OCI-LY1 (cell line): Measurements from ENCODE around the gene IGF1.

Experiments
- H2AFZ ChIP-seq: fragments of 200-600 bp; sonication (generic), shearing (Covaris generic); 2 replicates; pipeline ENCODE4 v1.6.0; 2014; ENCODE audit warnings: antibody characterized with exemption, mild to moderate bottlenecking, low read length
- H3F3A ChIP-seq: fragments of 200-600 bp; sonication (generic), shearing (Covaris generic); 2 replicates; pipeline ENCODE4 v1.6.0; 2014; ENCODE audit warnings: mild to moderate bottlenecking, antibody characterized with exemption, low read length, moderate library complexity; ENCODE audit not compliant: insufficient read depth
- H3K27ac ChIP-seq: fragments of 200-600 bp; sonication (generic); 2 replicates; pipeline ENCODE4 v1.5.1; 2014; ENCODE audit warnings: low read length, mixed run types, mild to moderate bottlenecking, low read depth; ENCODE audit not compliant: poor library complexity, severe bottlenecking
- H3K27me3 ChIP-seq: fragments of 200-600 bp; sonication (generic); 2 replicates; pipeline ENCODE4 v1.6.0; 2014; ENCODE audit warnings: antibody characterized with exemption, mild to moderate bottlenecking, low read length, moderate library complexity; ENCODE audit not compliant: insufficient read depth
- H3K36me3 ChIP-seq: fragments of 200-600 bp; sonication (generic); 2 replicates; pipeline ENCODE4 v1.6.1; 2014; ENCODE audit warnings: mild to moderate bottlenecking, antibody characterized with exemption, low read length, moderate library complexity, mixed read lengths; ENCODE audit not compliant: insufficient read depth
- H3K4me1 ChIP-seq: fragments of 200-600 bp; sonication (generic); 2 replicates; pipeline ENCODE4 v1.5.1; 2014; ENCODE audit warnings: mild to moderate bottlenecking, low read length, moderate library complexity; ENCODE audit not compliant: insufficient read depth, severe bottlenecking
- H3K4me2 ChIP-seq: fragments of 200-600 bp; sonication (generic), shearing (Covaris generic); 2 replicates; pipeline ENCODE4 v1.6.1; 2014; ENCODE audit warnings: low read length
- H3K4me3 ChIP-seq: fragments of 200-600 bp; sonication (generic); 2 replicates; pipeline ENCODE4 v1.5.1; 2014; ENCODE audit warnings: low read length, low read depth, mild to moderate bottlenecking, mixed read lengths; ENCODE audit not compliant: poor library complexity, severe bottlenecking
- H3K79me2 ChIP-seq: fragments of 200-600 bp; shearing (Covaris generic); 2 replicates; pipeline ENCODE4 v1.6.1; 2016; ENCODE audit warnings: mixed run types, low read length, mixed read lengths; ENCODE audit not compliant: insufficient read depth
- H3K9ac ChIP-seq: fragments of 200-600 bp; sonication (generic), shearing (Covaris generic); 2 replicates; pipeline ENCODE4 v1.6.1; 2014; ENCODE audit warnings: mild to moderate bottlenecking, low read length, mixed read lengths
- H3K9me2 ChIP-seq: fragments of 200-600 bp; sonication (generic), shearing (Covaris generic); 2 replicates; pipeline ENCODE4 v1.6.1; 2014; ENCODE audit warnings: low read depth, mild to moderate bottlenecking, low read length, mixed read lengths
- H3K9me3 ChIP-seq: fragments of 200-600 bp; shearing (Covaris generic); 2 replicates; pipeline ENCODE4 v1.6.1; 2014; ENCODE audit warnings: low read length, mixed read lengths
- H4K20me1 ChIP-seq: fragments of 200-600 bp; sonication (generic), shearing (Covaris generic); 2 replicates; pipeline ENCODE4 v1.6.0; 2016; ENCODE audit warnings: mild to moderate bottlenecking, low read length; ENCODE audit not compliant: insufficient read depth
- EZH2 ChIP-seq: fragments of 200-600 bp; sonication (generic), shearing (Covaris generic); IDR thresholded peaks from 2 replicates; pipeline ENCODE4 v1.8.0; 2017; ENCODE audit warnings: borderline replicate concordance, mixed run types, mild to moderate bottlenecking, antibody characterized with exemption, low read length, moderate library complexity, mixed read lengths
- TF ChIP-seq, protein P1 (sequence below): fragments of 200-600 bp; sonication (generic), shearing (Covaris generic); IDR thresholded peaks from 2 replicates; pipeline ENCODE4 v1.5.1; 2017; ENCODE audit warnings: mild to moderate bottlenecking, antibody characterized with exemption, low read length, moderate library complexity, mixed read lengths

Gene IGF1

GRCh38 chr12:102436867-102437266 is 43.5 kb downstream of the IGF1 start:
- H3K4me2 ChIP-seq: no peak overlapping the region
- H3K36me3 ChIP-seq: no peaks in the 10 kb centered on the region
- H3K9ac ChIP-seq: no peak overlapping the region
- H2AFZ ChIP-seq: no peak overlapping the region
- H3K4me1 ChIP-seq: no peaks in the 10 kb centered on the region
- H3K27me3 ChIP-seq: no peaks in the 10 kb centered on the region; the same call in 1 of the 2 replicates
- H3K9me2 ChIP-seq: no peaks in the 10 kb centered on the region
- H3F3A ChIP-seq: no peaks in the 10 kb centered on the region
- TF ChIP-seq EZH2: no peak
- TF ChIP-seq, protein P1, sequence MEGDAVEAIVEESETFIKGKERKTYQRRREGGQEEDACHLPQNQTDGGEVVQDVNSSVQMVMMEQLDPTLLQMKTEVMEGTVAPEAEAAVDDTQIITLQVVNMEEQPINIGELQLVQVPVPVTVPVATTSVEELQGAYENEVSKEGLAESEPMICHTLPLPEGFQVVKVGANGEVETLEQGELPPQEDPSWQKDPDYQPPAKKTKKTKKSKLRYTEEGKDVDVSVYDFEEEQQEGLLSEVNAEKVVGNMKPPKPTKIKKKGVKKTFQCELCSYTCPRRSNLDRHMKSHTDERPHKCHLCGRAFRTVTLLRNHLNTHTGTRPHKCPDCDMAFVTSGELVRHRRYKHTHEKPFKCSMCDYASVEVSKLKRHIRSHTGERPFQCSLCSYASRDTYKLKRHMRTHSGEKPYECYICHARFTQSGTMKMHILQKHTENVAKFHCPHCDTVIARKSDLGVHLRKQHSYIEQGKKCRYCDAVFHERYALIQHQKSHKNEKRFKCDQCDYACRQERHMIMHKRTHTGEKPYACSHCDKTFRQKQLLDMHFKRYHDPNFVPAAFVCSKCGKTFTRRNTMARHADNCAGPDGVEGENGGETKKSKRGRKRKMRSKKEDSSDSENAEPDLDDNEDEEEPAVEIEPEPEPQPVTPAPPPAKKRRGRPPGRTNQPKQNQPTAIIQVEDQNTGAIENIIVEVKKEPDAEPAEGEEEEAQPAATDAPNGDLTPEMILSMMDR: no peak
- no peak overlapping the region for H3K4me3 ChIP-seq
- no peak overlapping the region for H3K27ac ChIP-seq
- no peaks in the 10 kb centered on the region for H3K9me3 ChIP-seq
- no peaks in the 10 kb centered on the region for H3K79me2 ChIP-seq
- H4K20me1 ChIP-seq: no peaks in the 10 kb centered on the region

- Histone ChIP-seq H3F3A (no peaks in the 10 kb centered on the region), H3K4me3 (no peak overlapping the region), H3K4me1 (no peaks in the 10 kb centered on the region), H3K9me3 (no peaks in the 10 kb centered on the region), H3K4me2 (no peak overlapping the region), H3K9ac (no peak overlapping the region), H3K27ac (no peak overlapping the region), H3K79me2 (no peaks in the 10 kb centered on the region), H4K20me1 (no peaks in the 10 kb centered on the region), H3K27me3 (no peaks in the 10 kb centered on the region; the same call in 1 of the 2 replicates), H3K9me2 (no peaks in the 10 kb centered on the region), H2AFZ (no peak overlapping the region), H3K36me3 (no peaks in the 10 kb centered on the region)
- TF ChIP-seq, protein P1: no peak
- TF ChIP-seq EZH2: no peak
Measured at GRCh38 chr12:102435827-102436436, 44.4 kb downstream of the IGF1 start.

DNA sequence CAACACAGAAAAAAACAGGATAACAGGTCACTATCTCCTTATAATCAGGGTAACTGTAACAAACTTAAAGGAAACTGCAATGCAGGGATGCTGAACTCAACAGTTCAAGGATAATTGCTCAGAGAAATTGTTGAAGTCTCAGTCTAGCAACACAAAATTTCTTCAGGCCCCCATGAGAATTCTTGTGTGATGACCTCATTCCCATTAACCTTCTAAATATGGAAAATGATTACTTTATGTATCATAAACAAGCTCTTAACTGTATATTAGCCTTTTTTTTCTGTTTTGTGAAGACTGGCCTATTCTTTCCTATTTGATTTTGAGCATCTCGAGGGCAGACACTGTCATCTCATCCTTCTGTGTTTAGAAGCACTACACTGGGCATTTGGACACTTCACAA is 47.1 kb downstream of the IGF1 start:
- Histone ChIP-seq H3K36me3 (no peaks in the 10 kb centered on the region), H4K20me1 (no peaks in the 10 kb centered on the region), H3F3A (no peaks in the 10 kb centered on the region), H3K9me3 (no peaks in the 10 kb centered on the region), H3K4me3 (no peak overlapping the region), H3K27me3 (no peaks in the 10 kb centered on the region; the same call in 1 of the 2 replicates), H2AFZ (no peak overlapping the region), H3K9me2 (no peaks in the 10 kb centered on the region), H3K27ac (no peak overlapping the region), H3K79me2 (no peaks in the 10 kb centered on the region), H3K9ac (no peak overlapping the region), H3K4me2 (no peak overlapping the region), H3K4me1 (no peaks in the 10 kb centered on the region)
- TF ChIP-seq, protein P1: no peak
- TF ChIP-seq EZH2: no peak
